HepG2 (cell line): ENCODE measurements around the gene ZNF48. TPM values are rescaled to one million over a fixed set of nuclear protein-coding genes. Genes with fewer than 3 reads are reported as not detected.
A peak's percentile ranks its signal among the peaks of the same experiment; 100 is the strongest.

ENCODE experiments used
- HDAC2 ChIP-seq: sonication (generic); formaldehyde crosslinking; IDR thresholded peaks from 2 replicates; pipeline ENCODE4 v1.4.0; 2020; ENCODE audit warnings: missing genetic modification reagents
- POGK ChIP-seq: sonication (generic); formaldehyde crosslinking; conservative IDR thresholded peaks from 2 replicates; pipeline ENCODE4 v1.8.0; 2022; ENCODE audit warnings: mild to moderate bottlenecking, moderate library complexity, missing genetic modification reagents
- RARA ChIP-seq: IDR thresholded peaks from 2 replicates; pipeline ENCODE4 v1.6.1; 2016; ENCODE audit warnings: missing genetic modification reagents, missing compliant biosample characterization
- SIX1 ChIP-seq: sonication (generic); formaldehyde crosslinking; IDR thresholded peaks from 2 replicates; pipeline ENCODE4 v1.4.0; 2020; ENCODE audit warnings: missing genetic modification reagents, borderline replicate concordance
- SNAI1 ChIP-seq: sonication (generic); formaldehyde crosslinking; IDR thresholded peaks from 2 replicates; pipeline ENCODE4 v1.5.0; 2020; ENCODE audit warnings: mild to moderate bottlenecking, missing genetic modification reagents, borderline replicate concordance
- TCF7L2 ChIP-seq: IDR thresholded peaks from 2 replicates; pipeline ENCODE4 v1.6.1; 2011; ENCODE audit warnings: mild to moderate bottlenecking, low read depth, low read length, moderate library complexity
- TRIM24 ChIP-seq: sonication (generic); formaldehyde crosslinking; IDR thresholded peaks from 2 replicates; pipeline ENCODE4 v1.8.0; 2022; ENCODE audit warnings: mild to moderate bottlenecking, missing genetic modification reagents
- YY1 ChIP-seq: IDR thresholded peaks from 2 replicates; pipeline ENCODE4 v1.6.1; 2011; ENCODE audit warnings: low read length, low read depth, moderate library complexity, mild to moderate bottlenecking; ENCODE audit not compliant: insufficient read depth, insufficient replicate concordance
- ZFAT ChIP-seq: sonication (generic); formaldehyde crosslinking; conservative IDR thresholded peaks from 2 replicates; pipeline ENCODE4 v1.8.1; 2023; ENCODE audit warnings: missing genetic modification reagents, inconsistent platforms
- ZMYM3 ChIP-seq: sonication (generic); formaldehyde crosslinking; IDR thresholded peaks from 2 replicates; pipeline ENCODE4 v1.5.1; 2020; ENCODE audit warnings: mild to moderate bottlenecking, missing genetic modification reagents
- ZNF101 ChIP-seq: sonication (generic); formaldehyde crosslinking; IDR thresholded peaks from 2 replicates; pipeline ENCODE4 v1.4.0; 2020; ENCODE audit warnings: mild to moderate bottlenecking, low read depth, missing genetic modification reagents, borderline replicate concordance
- ZNF3 ChIP-seq: IDR thresholded peaks from 2 replicates; pipeline ENCODE4 v1.7.0; 2017; ENCODE audit warnings: inconsistent platforms
- ZNF629 ChIP-seq: sonication (generic); formaldehyde crosslinking; conservative IDR thresholded peaks from 2 replicates; pipeline ENCODE4 v1.5.0; 2020; ENCODE audit warnings: missing genetic modification reagents
- polyA plus RNA-seq, 8 experiments: library from polyadenylated mRNA; depleted of rRNA in 3 of 8; stranded (reverse) in 7 of 8; unstranded in 1 of 8; fragments of >200 nt; fragmentation: Illumina TruSeq in 4 of 8; extraction: Trizol in 4 of 8; gene quantifications; 2 replicates each; pipeline versions ENCODE4 v1.2.1 to v1.2.3, GENCODE V29; 2011 to 2016; ENCODE audit warnings: low read depth in 4 of 8, missing spikeins in 1 of 8, mixed read lengths in 1 of 8; ENCODE audit not compliant: insufficient read depth in 1 of 8
- total RNA-seq, 5 experiments: library from RNA; depleted of rRNA; stranded (reverse); fragments of >200 nt; fragmentation: Illumina TruSeq; extraction: Trizol; gene quantifications; 2 replicates each; pipeline ENCODE4 v1.2.3, GENCODE V29; 2016; ENCODE audit warnings: low read depth in 1 of 5
- TF ChIP-seq, protein P1 (sequence below): IDR thresholded peaks from 2 replicates; pipeline ENCODE4 v1.6.1; 2012; ENCODE audit warnings: low read length, improper control_type of control experiment
- TF ChIP-seq, protein P2 (sequence below): sonication (generic); formaldehyde crosslinking; conservative IDR thresholded peaks from 2 replicates; pipeline ENCODE4 v1.4.0; 2020; ENCODE audit warnings: missing genetic modification reagents
- TF ChIP-seq, protein P3 (sequence below): sonication (generic); formaldehyde crosslinking; IDR thresholded peaks from 2 replicates; pipeline ENCODE4 v1.5.0; 2020; ENCODE audit warnings: missing genetic modification reagents
- TF ChIP-seq, protein P4 (sequence below): IDR thresholded peaks from 2 replicates; pipeline ENCODE4 v1.6.1; 2016

ZNF48 gene
- total and polyA plus RNA-seq, 2 of the 13 experiments (the other 11 are each of a cell fraction or from before 2014, with no cell fraction given): 9.9 to 12.3 TPM

GRCh38 chr16:30409125-30410060 lies 14.2 kb downstream of the ZNF48 start (continued):
- TF ChIP-seq TRIM24 (no peak), TCF7L2 (no peak), ZMYM3 (CRISPR knock-in tag) (peak; percentile 62; the same call in 1 of the 2 replicates), YY1 (no peak), HDAC2 (CRISPR knock-in tag) (peak; percentile 56), SIX1 (CRISPR knock-in tag) (no peak), SNAI1 (CRISPR knock-in tag) (0 out of 2 replicates have a peak, but pooled peaks have one; percentile 57), POGK (0 out of 2 replicates have a peak, but pooled peaks have one; percentile 31), ZNF101 (no peak), ZNF3 (CRISPR knock-in tag) (0 out of 2 replicates have a peak, but pooled peaks have one; percentile 38), RARA (CRISPR knock-in tag) (0 out of 2 replicates have a peak, but pooled peaks have one; percentile 9), ZFAT (no peak), ZNF629 (no peak; the same call in 1 of the 2 replicates)
- TF ChIP-seq, protein P1, sequence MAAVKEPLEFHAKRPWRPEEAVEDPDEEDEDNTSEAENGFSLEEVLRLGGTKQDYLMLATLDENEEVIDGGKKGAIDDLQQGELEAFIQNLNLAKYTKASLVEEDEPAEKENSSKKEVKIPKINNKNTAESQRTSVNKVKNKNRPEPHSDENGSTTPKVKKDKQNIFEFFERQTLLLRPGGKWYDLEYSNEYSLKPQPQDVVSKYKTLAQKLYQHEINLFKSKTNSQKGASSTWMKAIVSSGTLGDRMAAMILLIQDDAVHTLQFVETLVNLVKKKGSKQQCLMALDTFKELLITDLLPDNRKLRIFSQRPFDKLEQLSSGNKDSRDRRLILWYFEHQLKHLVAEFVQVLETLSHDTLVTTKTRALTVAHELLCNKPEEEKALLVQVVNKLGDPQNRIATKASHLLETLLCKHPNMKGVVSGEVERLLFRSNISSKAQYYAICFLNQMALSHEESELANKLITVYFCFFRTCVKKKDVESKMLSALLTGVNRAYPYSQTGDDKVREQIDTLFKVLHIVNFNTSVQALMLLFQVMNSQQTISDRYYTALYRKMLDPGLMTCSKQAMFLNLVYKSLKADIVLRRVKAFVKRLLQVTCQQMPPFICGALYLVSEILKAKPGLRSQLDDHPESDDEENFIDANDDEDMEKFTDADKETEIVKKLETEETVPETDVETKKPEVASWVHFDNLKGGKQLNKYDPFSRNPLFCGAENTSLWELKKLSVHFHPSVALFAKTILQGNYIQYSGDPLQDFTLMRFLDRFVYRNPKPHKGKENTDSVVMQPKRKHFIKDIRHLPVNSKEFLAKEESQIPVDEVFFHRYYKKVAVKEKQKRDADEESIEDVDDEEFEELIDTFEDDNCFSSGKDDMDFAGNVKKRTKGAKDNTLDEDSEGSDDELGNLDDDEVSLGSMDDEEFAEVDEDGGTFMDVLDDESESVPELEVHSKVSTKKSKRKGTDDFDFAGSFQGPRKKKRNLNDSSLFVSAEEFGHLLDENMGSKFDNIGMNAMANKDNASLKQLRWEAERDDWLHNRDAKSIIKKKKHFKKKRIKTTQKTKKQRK: no peak
- TF ChIP-seq, protein P2, sequence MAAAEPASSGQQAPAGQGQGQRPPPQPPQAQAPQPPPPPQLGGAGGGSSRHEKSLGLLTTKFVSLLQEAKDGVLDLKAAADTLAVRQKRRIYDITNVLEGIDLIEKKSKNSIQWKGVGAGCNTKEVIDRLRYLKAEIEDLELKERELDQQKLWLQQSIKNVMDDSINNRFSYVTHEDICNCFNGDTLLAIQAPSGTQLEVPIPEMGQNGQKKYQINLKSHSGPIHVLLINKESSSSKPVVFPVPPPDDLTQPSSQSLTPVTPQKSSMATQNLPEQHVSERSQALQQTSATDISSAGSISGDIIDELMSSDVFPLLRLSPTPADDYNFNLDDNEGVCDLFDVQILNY (CRISPR knock-in tag): no peak
- TF ChIP-seq, protein P3, sequence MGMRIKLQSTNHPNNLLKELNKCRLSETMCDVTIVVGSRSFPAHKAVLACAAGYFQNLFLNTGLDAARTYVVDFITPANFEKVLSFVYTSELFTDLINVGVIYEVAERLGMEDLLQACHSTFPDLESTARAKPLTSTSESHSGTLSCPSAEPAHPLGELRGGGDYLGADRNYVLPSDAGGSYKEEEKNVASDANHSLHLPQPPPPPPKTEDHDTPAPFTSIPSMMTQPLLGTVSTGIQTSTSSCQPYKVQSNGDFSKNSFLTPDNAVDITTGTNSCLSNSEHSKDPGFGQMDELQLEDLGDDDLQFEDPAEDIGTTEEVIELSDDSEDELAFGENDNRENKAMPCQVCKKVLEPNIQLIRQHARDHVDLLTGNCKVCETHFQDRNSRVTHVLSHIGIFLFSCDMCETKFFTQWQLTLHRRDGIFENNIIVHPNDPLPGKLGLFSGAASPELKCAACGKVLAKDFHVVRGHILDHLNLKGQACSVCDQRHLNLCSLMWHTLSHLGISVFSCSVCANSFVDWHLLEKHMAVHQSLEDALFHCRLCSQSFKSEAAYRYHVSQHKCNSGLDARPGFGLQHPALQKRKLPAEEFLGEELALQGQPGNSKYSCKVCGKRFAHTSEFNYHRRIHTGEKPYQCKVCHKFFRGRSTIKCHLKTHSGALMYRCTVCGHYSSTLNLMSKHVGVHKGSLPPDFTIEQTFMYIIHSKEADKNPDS (CRISPR knock-in tag): no peak
- TF ChIP-seq, protein P4, sequence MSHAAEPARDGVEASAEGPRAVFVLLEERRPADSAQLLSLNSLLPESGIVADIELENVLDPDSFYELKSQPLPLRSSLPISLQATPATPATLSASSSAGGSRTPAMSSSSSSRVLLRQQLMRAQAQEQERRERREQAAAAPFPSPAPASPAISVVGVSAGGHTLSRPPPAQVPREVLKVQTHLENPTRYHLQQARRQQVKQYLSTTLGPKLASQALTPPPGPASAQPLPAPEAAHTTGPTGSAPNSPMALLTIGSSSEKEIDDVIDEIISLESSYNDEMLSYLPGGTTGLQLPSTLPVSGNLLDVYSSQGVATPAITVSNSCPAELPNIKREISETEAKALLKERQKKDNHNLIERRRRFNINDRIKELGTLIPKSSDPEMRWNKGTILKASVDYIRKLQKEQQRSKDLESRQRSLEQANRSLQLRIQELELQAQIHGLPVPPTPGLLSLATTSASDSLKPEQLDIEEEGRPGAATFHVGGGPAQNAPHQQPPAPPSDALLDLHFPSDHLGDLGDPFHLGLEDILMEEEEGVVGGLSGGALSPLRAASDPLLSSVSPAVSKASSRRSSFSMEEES: peak; percentile 43; the same call in 1 of the 2 replicates
